Measurements from ENCODE around the gene RBM20. TPM values are rescaled to one million over a fixed set of nuclear protein-coding genes. Genes with fewer than 3 reads are reported as not detected.

RBM20 gene
- polyA plus RNA-seq, 2 of the 4 experiments (the other 2 are of a cell fraction), result 1.5 to 1.8 TPM

GRCh38 chr10:110777661-110778060, 133.5 kb downstream of the RBM20 start:
- WGBS (ENCODE audit: missing lambda C conversion rate), result 63% methylated on average over 4 of the region's 4 CpGs
- Histone ChIP-seq H3K27ac (no peak overlapping the region), H3K9me3 (no peaks in the 10 kb centered on the region), H3K4me2 (no peak overlapping the region), H3K4me3 (no peak overlapping the region), H3K4me1 (peaks cover 23% of the 10 kb centered on the region)
- DNase-seq (ENCODE audit: low read depth in 1 of 2, low spot score in 1 of 2) (no peak), FAIRE-seq (no peak), ATAC-seq (no peak)
- ChIA-PET POLR2A (no interaction called here), CTCF (no interaction called here)
- TF ChIP-seq SREBF2 (IDR thresholded peaks at IDR 0.05) (no peak), ELK1 (IDR thresholded peaks at IDR 0.05; ENCODE audit: low read depth, low read length) (no peak), FOSL2 (IDR thresholded peaks at IDR 0.05) (no peak), FOSL2 (CRISPR knock-in tag; IDR thresholded peaks at IDR 0.05) (no peak), POLR2A (IDR thresholded peaks at IDR 0.05; ENCODE audit: low read length) (no peak), CTCF (IDR thresholded peaks at IDR 0.05) (no peak)

GRCh38 chr10:110778211-110778610, 134.1 kb downstream of the RBM20 start:
- ChIA-PET POLR2A (no interaction called here), CTCF (no interaction called here)
- Histone ChIP-seq H3K27ac (no peak overlapping the region), H3K4me3 (no peak overlapping the region), H3K4me2 (no peak overlapping the region), H3K9me3 (no peaks in the 10 kb centered on the region), H3K4me1 (peaks cover 23% of the 10 kb centered on the region)
- no peak for TF ChIP-seq MYC (IDR thresholded peaks at IDR 0.05; ENCODE audit: borderline replicate concordance, low read length)
- no peak for TF ChIP-seq KDM1A (IDR thresholded peaks at IDR 0.05; ENCODE audit: low read depth)
- TF ChIP-seq CBX8 (IDR thresholded peaks at IDR 0.05), result no peak
- no peak for TF ChIP-seq ZFP36 (IDR thresholded peaks at IDR 0.05; ENCODE audit: borderline replicate concordance, partially characterized antibody)
- TF ChIP-seq ESRRA (IDR thresholded peaks at IDR 0.05; ENCODE audit: borderline replicate concordance, low read length), result no peak
- no peak for TF ChIP-seq ZC3H11A (IDR thresholded peaks at IDR 0.05)
- TF ChIP-seq E2F6 (IDR thresholded peaks at IDR 0.05; ENCODE audit: borderline replicate concordance, low read depth), result no peak
- no peak for TF ChIP-seq MAFK (IDR thresholded peaks at IDR 0.05; ENCODE audit: partially characterized antibody)
- no peak for TF ChIP-seq FOXS1 (CRISPR knock-in tag; IDR thresholded peaks at IDR 0.05)
- TF ChIP-seq CHD4 (IDR thresholded peaks at IDR 0.05; ENCODE audit: borderline replicate concordance), result no peak
- TF ChIP-seq USF2 (IDR thresholded peaks at IDR 0.05), result no peak
- no peak for TF ChIP-seq HMGXB4 (CRISPR knock-in tag; IDR thresholded peaks at IDR 0.05; ENCODE audit: borderline replicate concordance)
- TF ChIP-seq HOXA7 (CRISPR knock-in tag; IDR thresholded peaks at IDR 0.05), result no peak
- TF ChIP-seq BCL3 (IDR thresholded peaks at IDR 0.05), result no peak
- TF ChIP-seq HEYL (CRISPR knock-in tag; IDR thresholded peaks at IDR 0.05), result no peak
- TF ChIP-seq RARB (CRISPR knock-in tag; IDR thresholded peaks at IDR 0.05), result no peak
- no peak for TF ChIP-seq FOSB (CRISPR knock-in tag; IDR thresholded peaks at IDR 0.05)
- no peak for TF ChIP-seq CEBPB (IDR thresholded peaks at IDR 0.05)
- TF ChIP-seq FOSL2 (IDR thresholded peaks at IDR 0.05), result no peak
- no peak for TF ChIP-seq FOSL2 (CRISPR knock-in tag; IDR thresholded peaks at IDR 0.05)
- no peak for ATAC-seq
- DNase-seq (ENCODE audit: low read depth in 1 of 2, low spot score in 1 of 2), result no peak
- FAIRE-seq, result no peak
- 3% methylated on average over 1 of the region's 1 CpG for WGBS (ENCODE audit: missing lambda C conversion rate)

Measured in A549 (cell line).